Measurements from ENCODE around the gene CHADL.

DNA sequence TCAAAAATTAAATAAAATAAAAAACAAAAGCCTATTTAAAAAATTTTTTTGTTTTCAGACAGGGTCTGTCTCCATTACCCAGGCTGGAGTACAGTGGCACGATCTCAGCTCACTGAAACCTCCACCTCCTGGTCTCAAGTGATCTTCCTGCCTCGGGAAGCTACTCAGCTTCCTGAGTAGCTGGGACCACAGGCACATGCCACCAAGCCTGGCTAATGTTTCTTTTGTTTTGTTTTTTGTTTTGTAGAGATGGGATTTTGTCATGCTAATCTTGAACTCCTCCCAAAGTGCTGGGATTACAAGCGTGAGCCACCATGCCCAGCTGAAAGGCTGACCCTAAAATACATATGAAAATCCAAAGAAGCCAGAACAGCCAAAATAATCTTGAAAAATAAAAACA lies 56.1 kb downstream of the CHADL start:
- TF ChIP-seq EZH2 (IDR thresholded peaks at IDR 0.05; ENCODE audit: low read depth), result no peak
- TF ChIP-seq, protein P1, sequence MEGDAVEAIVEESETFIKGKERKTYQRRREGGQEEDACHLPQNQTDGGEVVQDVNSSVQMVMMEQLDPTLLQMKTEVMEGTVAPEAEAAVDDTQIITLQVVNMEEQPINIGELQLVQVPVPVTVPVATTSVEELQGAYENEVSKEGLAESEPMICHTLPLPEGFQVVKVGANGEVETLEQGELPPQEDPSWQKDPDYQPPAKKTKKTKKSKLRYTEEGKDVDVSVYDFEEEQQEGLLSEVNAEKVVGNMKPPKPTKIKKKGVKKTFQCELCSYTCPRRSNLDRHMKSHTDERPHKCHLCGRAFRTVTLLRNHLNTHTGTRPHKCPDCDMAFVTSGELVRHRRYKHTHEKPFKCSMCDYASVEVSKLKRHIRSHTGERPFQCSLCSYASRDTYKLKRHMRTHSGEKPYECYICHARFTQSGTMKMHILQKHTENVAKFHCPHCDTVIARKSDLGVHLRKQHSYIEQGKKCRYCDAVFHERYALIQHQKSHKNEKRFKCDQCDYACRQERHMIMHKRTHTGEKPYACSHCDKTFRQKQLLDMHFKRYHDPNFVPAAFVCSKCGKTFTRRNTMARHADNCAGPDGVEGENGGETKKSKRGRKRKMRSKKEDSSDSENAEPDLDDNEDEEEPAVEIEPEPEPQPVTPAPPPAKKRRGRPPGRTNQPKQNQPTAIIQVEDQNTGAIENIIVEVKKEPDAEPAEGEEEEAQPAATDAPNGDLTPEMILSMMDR (conservative IDR thresholded peaks at IDR 0.05), result no peak

All from PC-9 (cell line).